Measurements from ENCODE around the gene PCSK6.
"Not testable (repeated sequence)": the region's sequence is repeated elsewhere in the genome, so short reads cannot be mapped to it uniquely, and the experiment has no call there.

Gene PCSK6

DNA sequence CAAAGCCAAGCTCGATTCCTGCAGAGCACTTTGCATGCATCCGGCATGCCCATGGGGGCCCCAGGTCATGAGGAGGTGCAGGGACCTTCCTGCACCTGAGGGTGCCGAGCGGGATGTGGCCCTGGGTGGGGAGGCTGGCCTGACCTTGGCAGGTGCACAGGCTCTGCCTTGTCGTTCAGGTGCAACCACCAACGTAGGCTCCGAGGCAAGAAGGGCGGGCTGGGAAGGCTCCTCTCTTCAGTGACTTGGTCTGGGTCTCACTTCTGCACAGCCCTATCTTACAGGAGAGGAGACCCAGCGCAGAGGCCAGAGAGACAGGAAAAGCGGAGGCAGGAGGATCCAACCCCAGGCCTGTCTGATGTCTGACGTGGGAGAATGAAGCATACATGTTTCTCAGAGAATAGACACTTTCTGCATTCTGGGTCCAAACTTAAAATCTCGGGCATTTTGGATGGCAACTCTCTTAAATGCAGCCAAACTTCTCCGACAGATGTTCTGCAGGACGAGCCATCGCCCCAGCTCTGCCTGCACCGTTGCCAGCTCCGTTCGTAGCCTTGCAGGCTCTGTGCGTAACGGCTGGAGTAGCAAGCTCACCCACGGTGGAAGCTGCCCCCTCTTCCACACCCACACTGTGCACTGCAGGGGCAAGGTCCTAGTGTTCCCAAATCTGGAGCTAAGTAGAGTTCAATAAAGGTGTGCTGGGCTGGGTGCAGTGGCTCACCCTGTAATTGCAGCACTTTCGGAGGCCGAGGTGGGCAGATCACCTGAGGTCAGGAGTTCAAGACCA, 133.6 kb downstream of the PCSK6 start:
- no peak for DNase-seq (ENCODE audit: low spot score)

DNA sequence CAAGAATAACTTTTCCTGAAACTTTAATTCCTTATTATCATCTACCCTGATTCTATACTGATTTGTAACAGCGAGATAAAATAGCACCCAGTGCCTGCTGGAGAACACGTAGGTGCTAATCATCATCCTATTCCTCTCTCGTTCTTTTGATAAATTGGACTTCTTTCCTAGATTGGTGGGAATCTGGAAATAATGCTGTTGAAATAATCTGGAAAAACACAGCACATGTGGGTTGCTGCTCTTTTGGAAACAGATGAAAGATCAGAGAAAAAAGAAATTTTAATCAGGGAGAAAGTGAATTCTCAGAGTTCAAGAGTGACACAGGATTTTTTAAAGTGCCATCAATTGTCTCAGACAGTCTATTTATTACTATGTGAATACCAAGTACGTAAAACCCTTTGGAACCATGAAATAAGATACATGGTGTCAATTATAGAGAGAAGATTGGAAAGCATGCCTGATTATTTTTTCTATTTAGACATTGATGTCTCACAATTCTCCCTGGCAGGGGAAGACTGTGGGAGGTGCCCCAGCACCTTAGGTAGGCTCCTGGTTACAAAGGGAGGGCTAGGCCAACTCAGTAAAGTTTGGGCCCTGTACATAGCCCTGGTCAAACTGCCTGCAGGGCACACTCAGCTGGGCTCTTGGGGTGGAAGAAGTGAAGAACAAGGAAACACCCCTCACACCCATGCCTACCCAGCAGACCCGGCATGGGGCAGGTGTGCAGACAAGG, 134.4 kb downstream of the PCSK6 start:
- DNase-seq (ENCODE audit: low spot score) = no peak

DNA sequence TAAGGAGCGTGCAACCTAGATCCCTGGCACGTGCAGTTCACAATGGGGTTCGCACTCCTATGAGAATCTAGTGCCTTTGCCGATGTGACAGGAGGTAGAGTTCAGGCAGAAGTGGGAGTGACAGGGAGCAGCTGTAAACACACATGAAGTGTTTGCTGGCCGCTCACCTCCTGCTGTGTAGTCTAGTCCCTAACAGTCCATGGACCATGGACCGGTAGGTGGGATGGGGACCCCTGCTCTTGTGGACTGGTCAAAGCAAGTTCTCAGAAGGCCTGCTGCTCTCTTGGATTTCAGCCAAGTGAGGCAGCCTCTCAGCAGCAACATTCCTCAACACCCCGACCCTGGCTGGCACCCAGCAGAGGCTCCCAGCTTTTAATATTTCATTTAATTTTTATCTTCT, 136.3 kb downstream of the PCSK6 start:
- no peak for DNase-seq (ENCODE audit: low spot score)

DNA sequence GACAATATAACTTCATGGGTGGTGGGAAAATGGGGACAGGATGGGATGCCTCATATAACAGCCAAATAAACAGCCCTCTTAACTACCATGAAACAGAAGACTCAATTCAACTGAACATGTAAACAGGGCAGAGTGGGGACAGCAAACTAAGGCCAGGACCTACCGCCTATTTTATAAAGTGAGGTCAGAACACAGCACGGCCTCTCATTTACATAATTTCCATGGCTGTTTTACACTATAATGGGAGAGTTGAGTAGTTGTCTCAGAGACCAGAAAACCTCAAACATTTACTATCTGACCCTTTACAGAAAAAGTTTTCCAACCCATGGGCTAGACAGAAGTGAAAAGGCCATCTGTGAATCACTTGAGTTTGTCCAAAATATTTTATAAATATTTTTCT, 137.8 kb downstream of the PCSK6 start:
- no peak for DNase-seq (ENCODE audit: low spot score)

DNA sequence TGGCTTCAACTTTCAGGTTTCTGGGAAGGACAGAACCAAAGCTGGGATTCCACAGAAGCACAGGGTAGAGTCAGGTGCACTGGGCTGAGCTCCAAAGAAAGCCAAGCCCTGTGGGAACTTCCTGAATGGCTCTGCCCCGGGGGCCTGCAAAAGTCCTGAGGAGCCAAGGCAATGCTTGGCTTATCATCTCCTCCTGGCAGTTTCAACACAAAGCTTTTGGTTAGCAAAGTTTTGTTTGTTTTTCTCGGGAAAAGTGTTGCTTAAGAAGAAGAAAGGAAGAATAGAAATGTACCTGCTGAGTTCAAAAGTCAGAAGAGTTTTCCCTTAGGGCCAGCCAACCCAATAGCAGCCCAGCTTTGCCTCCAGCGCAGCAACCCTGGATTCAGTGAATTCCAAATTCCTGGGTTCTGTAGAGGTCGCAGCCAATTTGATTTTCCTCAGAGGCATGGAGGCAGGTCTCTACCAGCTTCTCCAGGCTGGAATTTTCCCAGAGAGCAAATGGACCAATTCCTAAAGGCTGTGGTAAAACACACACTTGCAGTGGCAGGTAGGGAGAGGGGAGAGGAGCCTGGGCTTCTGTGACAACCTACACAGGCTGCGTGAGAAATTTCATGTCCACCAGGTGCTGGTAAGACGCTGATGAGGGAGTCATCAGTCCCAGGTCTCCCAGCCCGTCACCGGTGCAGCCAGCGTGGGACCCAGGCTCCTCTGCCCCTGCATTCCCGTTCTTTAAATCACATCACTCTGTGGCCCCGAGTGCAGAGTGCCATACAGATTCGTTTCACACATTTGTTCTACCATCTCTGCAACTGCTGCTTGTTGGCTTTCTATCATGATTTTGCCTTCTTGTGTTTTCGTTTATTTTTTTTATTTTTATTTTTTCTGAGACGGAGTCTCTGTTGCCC, 140.2 kb downstream of the PCSK6 start:
- no peak for DNase-seq (ENCODE audit: low spot score)

DNA sequence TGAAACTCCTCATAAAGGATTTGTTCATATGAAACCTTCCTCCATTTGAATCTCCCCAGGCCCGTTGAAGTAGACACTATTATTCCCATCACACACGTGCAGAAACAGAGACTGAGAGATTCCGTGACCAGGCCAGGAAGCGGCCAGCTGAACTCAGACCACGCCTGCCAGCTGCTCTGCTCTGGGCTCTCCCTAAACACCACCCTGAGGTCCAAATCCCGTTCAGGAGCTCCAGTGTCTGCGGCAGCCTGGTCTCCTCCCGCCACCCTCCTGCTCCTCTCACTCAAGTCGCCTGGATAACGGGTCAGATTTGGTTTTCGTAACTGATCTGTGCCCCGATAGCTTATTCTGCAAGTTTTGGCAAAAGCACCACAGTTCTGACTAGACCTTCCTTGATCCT, 140.9 kb downstream of the PCSK6 start:
- DNase-seq (ENCODE audit: low spot score) = no peak

DNA sequence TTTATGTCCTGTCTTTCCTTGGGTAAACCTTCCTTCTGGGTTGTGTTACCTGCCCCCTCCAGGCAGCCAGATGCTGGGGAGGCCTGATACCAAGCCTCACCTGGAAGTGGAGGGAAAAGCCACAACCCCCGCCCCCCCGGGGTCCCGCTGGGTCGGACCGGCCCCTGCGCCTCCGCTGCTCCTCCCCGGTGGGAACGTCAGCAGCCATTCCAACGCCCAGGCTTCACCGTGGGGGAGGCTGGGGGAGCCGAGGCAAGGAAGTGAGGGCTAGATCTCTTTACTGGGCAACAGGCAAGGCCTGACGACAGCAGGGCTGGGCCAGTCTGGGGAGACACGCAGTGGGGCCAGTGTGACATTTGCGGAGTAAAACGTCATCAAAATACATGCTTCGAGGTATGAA, 141.5 kb downstream of the PCSK6 start:
- no peak for DNase-seq (ENCODE audit: low spot score)

DNA sequence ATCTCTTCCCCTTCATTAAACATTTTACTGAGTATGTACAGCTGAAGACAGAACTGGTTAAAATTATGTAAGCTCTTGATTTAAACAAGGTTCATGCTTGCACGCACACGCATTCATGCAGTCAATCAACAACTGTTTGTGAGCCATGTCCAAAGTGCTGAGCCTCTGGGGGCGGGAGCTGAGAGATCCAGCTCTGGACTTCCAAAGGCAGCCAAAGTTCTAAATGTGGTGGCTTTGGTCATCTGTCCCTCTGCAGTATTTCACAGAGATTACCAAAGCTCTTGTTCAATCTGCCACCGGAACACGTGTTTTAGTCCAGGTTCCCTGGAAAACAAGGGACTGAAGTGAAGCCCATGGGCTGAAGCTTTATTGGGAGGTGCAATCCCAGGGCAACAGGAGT, 142.1 kb downstream of the PCSK6 start:
- no peak for DNase-seq (ENCODE audit: low spot score)

DNA sequence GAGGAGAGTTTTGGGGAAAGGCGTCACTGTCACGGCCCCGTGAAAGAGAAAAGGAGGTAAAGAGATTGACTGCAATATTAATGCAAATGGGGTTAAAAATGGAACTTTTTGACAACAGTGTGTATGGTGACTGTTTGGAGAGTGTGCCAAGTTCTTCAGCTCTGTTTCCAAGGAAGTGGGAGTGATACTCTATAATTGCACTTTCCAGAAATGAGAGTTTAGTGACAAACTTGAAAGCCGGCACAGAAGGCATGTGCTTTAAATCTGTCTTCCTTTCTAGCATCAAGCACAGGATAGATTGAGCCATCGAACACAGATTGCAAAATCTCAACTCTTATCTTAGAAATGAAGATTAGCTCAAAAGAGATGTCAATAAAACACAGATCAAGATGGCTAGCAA, 142.6 kb downstream of the PCSK6 start:
- DNase-seq (ENCODE audit: low spot score) = no peak

DNA sequence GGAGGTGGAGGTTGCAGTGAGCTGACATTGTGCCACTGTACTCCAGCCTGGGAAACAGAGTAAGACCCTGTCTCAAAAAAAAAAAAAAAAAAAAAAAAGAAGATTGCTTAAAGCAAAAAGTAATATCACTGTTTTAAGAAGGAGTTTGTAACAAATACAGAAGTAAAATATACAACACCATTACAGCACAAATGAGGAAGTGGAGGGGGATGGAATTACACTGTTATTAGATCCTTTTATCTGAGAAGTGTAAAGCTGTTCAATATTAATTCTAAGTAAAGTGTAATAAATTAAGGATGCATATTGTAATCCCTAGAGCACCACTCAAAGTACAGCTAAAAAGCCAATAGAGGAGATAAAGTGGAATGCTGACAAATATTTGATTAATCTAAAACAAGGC, 147.5 kb downstream of the PCSK6 start:
- no peak for DNase-seq (ENCODE audit: low spot score)

DNA sequence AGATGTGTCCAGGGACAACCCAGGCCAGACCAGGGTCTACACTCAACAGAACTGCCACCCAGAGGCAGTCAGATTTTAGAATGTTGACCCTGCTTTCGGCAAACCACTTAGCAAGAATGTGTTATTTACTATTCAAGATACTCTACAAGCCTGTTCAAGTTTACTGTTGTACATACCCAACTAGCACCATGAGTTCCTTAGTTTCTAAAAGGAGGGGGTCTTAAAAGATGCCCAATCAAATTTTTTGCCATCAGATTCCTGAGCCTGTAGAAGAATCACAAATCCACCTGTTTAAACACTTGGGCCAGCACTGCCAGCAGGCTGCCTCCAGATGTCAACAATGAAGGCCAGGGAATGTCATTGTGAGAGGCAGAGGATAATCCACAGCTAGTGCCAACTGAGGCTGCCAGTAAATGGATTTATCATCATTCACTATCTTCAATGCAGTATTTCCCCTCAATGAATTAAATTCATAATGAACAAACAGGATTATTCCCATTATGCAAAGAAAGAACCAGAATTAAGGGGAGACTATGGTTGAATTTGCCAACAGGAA, 150.9 kb downstream of the PCSK6 start:
- no peak for DNase-seq (ENCODE audit: low spot score)

DNA sequence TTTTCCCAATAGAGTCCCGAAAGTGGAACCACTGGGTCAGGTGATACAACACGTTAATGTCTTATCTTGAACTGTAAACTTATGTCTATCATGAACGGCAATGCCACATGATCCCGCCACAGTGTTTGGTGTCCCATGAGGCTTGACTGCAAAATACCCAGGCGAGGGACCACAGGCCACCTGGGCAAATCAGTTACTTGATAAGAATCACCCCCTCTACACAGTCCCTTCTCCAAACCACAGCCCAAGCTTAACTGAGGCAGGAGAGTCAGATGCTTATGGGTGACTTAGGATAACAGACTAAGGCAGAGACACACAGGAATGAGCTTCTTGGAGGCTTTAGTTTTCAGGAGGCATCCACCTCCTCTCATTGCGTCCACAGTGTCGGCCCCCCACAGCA, 151.5 kb downstream of the PCSK6 start:
- no peak for DNase-seq (ENCODE audit: low spot score)

DNA sequence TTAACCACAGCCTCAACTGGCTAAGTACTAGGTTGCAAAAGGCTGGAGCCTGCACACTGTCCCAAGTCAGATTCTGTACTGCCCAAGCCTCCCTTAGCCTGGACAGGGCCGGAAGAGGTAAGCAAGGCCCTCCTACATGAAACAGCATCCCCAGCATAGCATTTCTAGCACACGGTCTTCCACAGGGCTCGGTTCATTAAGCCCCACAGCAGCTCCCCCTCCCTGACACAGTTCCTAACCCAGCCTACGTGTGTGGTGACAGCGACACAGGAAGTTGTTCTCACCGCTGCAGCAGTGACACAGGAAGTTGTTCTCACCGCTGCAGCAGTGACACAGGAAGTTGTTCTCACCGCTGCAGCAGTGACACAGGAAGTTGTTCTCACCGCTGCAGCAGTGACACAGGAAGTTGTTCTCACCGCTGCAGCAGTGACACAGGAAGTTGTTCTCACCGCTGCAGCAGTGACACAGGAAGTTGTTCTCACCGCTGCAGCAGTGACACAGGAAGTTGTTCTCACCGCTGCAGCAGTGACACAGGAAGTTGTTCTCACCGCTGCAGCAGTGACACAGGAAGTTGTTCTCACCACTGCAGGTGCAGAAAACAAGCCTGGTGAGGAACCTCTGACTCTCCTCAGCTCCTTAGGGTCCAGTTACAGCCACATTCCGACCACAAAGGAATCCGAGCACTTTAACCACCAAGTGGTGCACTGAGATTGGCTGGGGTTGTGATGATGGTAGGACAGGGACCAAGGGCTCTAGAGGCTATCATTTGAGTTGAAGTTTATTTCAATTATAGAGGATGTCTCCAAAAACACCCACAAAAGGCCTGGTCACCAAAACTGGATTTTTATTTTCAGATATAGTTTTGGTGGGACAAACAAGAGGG, 155.4 kb downstream of the PCSK6 start:
- DNase-seq (ENCODE audit: low spot score) = not testable (repeated sequence)

DNA sequence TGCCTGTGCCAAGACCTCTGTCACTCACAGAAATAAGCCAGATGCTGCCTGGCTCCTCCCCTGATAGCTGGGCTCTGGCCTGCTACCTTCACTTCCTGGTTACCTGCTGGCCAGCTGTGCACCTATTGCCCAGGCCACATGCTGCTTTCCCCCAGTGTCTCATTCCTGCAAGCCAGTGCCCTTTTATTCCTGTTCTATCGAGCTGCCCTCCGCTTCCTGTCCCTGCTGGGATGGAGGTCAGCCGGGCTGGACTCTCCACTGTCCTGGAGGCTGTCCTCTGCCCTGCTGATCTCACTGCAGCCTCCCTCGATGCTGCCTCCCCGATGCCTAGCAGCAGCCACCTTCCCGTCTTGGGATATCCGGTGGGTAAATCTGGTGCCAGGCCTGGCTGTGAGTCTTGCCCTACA, 157.4 kb downstream of the PCSK6 start:
- no peak for DNase-seq (ENCODE audit: low spot score)

DNA sequence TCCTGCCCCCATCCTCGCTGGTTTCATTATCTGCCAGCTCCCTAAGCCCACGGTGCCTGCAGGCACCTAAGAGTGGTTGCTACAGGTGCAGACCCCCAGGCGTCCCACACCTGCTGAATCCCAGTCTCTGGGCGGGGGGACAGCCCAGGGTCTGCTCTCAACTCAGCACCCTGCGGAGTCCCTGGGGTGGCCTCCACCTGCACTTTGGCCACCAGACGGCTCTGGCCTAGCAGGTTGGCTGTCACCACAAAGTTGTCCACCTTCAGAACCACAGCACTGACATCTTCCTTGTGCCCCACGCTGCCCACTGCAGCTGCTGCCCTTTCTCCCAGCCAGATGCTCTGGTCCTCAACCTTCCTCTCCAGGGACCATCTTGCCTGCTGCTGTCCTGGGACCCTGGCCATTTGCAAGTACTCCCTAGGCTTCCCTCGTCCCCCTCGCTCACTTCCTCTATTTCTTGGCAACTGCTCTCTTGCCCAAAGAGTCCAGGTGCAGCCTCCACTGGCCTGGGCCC, 159.6 kb downstream of the PCSK6 start:
- DNase-seq (ENCODE audit: low spot score) = no peak

DNA sequence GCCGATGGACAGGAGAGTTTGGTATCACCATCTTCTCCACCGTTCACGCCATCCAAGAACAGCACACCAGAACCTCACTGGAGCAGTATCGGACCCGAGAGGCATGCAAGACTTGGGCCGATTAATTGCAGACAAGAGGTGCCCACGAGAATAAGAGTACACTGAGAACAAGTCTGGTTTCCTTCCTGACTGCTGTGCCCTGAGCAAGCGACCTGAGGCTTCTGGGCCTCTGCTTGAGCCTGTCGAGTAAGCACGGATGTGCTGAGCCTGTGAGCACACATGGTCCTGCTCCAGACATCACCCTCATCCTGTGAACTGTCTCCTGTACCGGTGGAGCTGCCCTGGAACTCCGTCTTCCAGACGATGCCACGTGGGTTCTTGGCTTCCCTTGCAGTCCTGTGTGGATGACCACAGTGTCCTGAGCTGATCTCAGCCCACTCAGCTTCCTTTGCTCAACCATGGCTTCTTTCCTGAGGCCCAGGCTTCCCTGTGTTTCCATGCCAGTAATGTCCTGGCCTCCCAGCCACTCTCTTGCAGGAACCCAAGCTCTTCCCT, 160.1 kb downstream of the PCSK6 start:
- no peak for DNase-seq (ENCODE audit: low spot score)

DNA sequence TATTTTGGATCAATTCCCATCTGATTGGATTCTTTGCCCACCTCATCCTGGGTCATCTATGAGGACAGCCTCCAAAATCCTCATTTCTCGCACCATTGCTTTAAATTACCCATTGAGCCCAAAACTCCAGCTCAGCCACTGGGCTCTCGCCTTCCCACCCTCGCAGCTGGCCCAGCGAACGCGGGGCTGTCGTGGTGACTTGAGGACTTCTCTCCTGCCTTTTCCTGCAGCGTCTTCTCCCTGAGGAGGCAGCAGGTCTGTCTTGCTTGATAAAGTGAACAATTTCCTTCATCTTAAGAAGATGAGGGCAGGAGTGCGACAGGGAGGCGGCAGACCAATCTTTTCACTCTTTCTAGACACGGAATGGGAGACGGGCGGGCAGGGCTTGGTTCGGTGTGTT, 161.5 kb downstream of the PCSK6 start:
- no peak for DNase-seq (ENCODE audit: low spot score)

DNA sequence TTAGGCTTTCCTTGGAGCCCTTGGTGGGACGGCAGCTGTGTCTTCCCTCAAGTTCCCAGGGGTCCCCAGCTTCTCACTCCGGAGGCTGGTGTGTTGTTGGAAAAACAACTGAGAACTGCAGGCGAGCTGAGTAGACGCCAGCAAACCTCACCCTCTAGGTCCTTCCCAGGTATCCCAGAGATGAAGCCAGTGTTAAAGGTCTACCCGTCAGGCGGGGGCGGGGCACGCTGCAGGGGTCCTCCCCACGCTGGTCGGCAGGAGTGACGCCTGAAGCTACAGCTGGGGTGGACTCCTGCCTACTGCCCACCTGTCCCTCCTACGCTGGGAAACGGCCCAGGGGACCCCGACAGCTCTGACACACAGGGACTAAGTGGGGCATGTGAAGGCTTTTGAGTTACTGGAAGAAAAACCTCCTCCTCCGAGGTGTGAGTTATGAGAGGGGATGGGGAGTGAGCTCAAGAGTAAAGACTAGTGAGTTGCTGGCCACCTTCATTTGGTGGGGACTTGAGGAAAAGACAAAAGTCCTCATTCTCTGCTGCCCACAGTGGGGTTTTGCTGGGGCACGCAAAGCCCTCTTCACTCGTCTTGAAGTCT, 162.3 kb downstream of the PCSK6 start:
- DNase-seq (ENCODE audit: low spot score) = no peak

DNA sequence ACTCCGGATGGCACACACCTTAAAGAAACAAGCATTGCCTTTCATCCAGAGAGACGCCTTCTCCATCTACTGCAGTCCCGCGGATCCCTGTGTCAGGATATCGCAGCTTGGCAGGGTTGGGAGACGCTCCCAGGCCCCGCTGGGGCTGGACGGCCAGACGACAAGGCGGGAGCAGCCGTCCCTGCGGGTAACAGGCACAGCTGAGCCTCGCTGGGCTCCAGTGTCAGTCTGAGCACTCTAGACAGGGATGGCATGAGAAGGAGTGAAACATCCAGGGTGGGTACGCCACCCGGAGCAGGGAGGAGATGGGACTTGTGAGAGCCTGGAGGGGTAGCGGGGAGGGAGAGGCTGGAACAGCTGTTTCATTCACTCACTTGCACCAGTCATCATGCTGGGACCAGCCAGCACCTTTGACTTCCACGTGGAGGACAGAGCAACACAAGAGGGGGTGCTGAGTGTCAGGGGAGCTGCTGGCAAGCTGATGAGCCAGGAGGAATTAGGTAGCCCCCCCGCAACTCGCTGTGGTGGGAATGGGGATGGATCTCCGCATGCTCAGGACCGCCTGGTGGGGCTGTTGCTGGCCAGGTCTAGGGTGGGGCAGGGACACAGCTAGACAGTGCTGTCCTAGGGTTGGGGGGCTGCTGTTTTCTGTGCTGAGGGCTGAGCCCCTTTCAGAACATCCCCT, 162.9 kb downstream of the PCSK6 start:
- DNase-seq (ENCODE audit: low spot score) = no peak

DNA sequence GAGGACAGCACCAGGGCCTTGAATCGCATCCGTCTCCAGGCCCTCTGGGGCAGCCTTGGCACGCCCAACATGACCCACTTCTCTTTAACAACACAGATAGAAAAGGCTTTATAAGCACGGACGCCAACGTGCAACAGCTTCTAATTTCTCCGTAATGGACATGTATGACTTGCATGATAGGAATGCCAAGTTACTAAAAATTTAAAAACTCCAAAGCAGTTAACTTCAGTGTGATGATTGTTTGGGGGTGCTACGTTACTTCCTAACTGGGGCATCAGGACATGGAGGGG, 163.5 kb downstream of the PCSK6 start:
- DNase-seq (ENCODE audit: low spot score) = no peak

All from SW480 (cell line).